ENCODE data around the gene PBX3.

Gene PBX3

DNA sequence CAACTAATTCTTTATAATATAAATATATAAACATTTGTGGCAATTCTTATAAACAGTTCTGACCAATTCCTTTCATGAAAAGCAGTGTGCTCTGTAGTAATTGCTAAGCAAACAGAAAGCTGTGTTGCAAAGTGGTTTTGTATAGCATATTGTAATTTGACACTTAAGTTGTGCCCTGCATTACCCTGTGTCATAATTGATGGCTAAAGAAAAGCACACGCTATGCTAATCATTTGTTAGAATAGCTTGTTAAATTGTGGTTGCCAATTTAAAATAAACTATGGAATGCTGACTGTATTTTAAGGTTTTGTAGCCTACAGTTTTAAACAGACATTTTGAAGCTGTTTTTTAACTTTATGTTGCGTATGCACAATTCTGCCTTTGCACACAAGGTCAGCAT is 140.0 kb downstream of the PBX3 start:
- H3K4me3 ChIP-seq (ENCODE audit: low read depth, low read length): no peak overlapping the region
- TF ChIP-seq, protein P1, sequence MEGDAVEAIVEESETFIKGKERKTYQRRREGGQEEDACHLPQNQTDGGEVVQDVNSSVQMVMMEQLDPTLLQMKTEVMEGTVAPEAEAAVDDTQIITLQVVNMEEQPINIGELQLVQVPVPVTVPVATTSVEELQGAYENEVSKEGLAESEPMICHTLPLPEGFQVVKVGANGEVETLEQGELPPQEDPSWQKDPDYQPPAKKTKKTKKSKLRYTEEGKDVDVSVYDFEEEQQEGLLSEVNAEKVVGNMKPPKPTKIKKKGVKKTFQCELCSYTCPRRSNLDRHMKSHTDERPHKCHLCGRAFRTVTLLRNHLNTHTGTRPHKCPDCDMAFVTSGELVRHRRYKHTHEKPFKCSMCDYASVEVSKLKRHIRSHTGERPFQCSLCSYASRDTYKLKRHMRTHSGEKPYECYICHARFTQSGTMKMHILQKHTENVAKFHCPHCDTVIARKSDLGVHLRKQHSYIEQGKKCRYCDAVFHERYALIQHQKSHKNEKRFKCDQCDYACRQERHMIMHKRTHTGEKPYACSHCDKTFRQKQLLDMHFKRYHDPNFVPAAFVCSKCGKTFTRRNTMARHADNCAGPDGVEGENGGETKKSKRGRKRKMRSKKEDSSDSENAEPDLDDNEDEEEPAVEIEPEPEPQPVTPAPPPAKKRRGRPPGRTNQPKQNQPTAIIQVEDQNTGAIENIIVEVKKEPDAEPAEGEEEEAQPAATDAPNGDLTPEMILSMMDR (IDR thresholded peaks at IDR 0.05; ENCODE audit: low read depth, low read length): no peak
- no peak for DNase-seq (ENCODE audit: low read depth, low spot score)
- in situ Hi-C loops (cut with HindIII; ENCODE audit: low sequenced_read_pairs): no loop called here

DNA sequence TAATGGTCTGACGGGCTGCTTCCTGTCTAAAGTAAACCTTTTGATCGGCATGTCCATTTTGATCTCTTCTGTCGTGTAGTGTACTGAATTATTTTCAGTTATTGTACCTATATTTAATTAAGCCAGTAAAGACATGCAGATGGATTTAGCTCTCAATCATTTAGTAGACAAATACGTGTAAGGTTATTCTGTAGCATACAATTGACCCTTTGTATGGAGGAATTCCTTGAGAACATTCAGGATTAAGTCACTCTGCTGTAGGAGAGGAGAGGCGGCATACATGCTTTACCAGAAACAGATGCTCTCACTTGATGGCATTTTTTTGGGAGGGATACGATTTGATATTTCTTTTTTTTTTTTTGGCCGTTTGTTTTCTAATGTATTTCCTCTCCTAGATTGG is 141.0 kb downstream of the PBX3 start:
- in situ Hi-C loops (cut with HindIII; ENCODE audit: low sequenced_read_pairs): no loop called here
- H3K4me3 ChIP-seq (ENCODE audit: low read depth, low read length): no peak overlapping the region
- TF ChIP-seq, protein P1 (IDR thresholded peaks at IDR 0.05; ENCODE audit: low read depth, low read length): no peak
- DNase-seq (ENCODE audit: low read depth, low spot score): no peak

GRCh38 chr9:125889112-125889475 is 141.9 kb downstream of the PBX3 start:
- in situ Hi-C loops (cut with HindIII; ENCODE audit: low sequenced_read_pairs): no loop called here
- peak overlapping the region; percentile 44 for H3K4me3 ChIP-seq (ENCODE audit: low read depth, low read length)
- peak; percentile 38 for DNase-seq (ENCODE audit: low read depth, low spot score)
- TF ChIP-seq, protein P1 (IDR thresholded peaks at IDR 0.05; ENCODE audit: low read depth, low read length): no peak

DNA sequence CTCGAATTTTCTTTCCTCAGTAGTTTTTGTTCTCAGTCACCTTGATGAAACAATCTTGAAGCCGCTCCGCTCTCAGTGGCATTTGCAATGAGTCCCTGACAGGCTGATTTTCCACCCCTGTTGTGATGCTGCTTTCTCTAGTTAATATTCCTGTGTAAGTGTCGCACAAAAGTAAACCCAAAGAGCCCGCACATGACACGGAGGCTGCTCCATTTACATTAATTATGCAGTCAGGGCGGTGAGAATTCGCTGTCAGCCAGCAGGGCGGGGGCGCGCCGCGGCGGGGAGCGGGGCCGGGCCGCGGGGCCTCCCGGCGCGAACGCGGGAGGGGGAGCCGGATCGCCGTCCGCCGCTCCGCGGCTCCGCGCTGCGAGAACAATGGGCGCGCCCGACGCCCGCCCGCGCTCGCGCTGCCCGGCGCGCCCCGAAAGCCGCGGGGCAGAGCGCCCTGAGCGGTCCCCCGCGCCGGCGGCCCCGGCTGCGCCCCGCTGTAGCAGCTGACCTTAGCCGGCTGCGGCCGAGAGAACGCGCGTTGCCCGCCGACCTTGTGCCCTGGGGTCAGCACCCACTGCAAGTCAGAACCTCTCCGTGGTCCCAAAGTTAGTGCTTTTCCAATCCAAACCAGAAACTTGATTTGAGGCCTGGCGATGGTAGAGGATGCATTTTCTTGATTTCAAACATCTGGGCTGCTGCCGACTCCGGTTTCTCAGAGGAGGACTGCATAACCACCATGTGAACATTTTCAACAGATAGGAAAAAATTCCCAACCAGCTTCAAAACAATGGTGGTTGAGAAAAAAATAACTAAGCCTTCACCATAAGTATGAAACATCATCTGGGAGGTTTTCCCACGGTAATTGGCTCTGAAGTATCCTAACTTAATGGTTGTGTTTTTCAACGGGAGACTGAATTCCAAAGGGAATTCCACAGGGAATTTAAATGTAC is 142.6 kb downstream of the PBX3 start:
- peak overlapping the region; percentile 49 for H3K4me3 ChIP-seq (ENCODE audit: low read depth, low read length)
- peak; percentile 57 for DNase-seq (ENCODE audit: low read depth, low spot score)
- TF ChIP-seq, protein P1 (IDR thresholded peaks at IDR 0.05; ENCODE audit: low read depth, low read length): no peak
- in situ Hi-C loops (cut with HindIII; ENCODE audit: low sequenced_read_pairs): no loop called here

DNA sequence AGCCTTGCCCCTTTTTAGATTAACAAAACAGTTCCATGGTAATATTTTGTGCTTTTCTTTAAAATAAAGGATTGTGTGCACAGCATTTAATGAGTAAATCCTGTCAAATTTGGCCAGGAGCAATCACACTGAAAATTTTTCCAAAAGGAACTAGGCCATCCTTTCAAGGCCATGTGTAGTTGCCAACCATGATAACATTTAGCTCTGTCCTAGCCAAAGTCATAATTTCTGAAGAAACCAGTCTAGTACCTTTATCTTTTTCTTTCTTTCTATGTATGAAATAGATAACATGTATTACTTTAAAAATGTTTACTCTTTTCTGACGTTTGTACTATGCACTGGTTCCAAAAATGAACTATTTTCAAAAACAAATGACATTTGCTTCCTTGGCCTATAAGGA is 143.7 kb downstream of the PBX3 start:
- in situ Hi-C loops (cut with HindIII; ENCODE audit: low sequenced_read_pairs): no loop called here
- DNase-seq (ENCODE audit: low read depth, low spot score): no peak
- TF ChIP-seq, protein P1 (IDR thresholded peaks at IDR 0.05; ENCODE audit: low read depth, low read length): no peak
- no peak overlapping the region for H3K4me3 ChIP-seq (ENCODE audit: low read depth, low read length)

DNA sequence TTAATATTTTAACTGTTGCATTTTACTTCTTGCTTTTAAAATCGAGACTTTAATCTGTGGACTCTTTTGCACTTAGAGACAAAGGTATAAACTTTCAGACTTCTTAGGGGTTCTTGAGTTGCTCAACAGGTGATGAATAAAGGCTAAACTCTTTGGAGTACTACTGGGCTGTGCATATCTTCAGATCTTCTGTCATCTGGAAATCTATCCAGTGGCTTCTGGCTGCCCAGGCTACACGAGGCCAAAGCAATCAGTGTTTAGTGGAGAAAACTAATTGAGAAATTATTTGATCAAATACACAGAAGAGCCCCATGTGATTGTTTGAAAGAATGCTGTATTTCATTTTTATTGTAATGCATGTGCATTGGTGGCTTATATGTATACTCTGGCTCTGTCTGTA is 146.1 kb downstream of the PBX3 start:
- TF ChIP-seq, protein P1 (IDR thresholded peaks at IDR 0.05; ENCODE audit: low read depth, low read length): no peak
- in situ Hi-C loops (cut with HindIII; ENCODE audit: low sequenced_read_pairs): no loop called here
- no peak overlapping the region for H3K4me3 ChIP-seq (ENCODE audit: low read depth, low read length)
- no peak for DNase-seq (ENCODE audit: low read depth, low spot score)
